HCT116 (cell line): ENCODE data around the gene SRGAP3. TPM values are rescaled to one million over a fixed set of nuclear protein-coding genes. Genes with fewer than 3 reads are reported as not detected.

Source experiments
- ATAC-seq: fragments of 200-7000 bp; cut with Tn5 transposase; 2 replicates; pipeline ENCODE4 v1.9.1; 2020; ENCODE audit warnings: mild to moderate bottlenecking, moderate library complexity
- BruUV-seq: library from RNA; stranded (reverse); fragments of 400-500 nt; replicated peaks from 2 replicates; lab custom pipeline; 2021; lab: Mats Ljungman, UMichigan
- CTCF ChIA-PET: fragments of 300-600 bp; sonication (Branson Sonifier 250); formaldehyde crosslinking; loops from one replicate; lab custom pipeline; 2021; ENCODE audit warnings: antibody characterized with exemption; lab: Charles Lee
- POLR2A ChIA-PET: fragments of 300-600, 350-600 bp; sonication (Branson Sonifier 250); formaldehyde crosslinking; loops from one replicate; lab custom pipeline; 2021; ENCODE audit warnings: antibody characterized with exemption; lab: Charles Lee
- RAD21 ChIA-PET, 2 experiments: fragments of 300-600 bp; sonication (Branson Sonifier 250); formaldehyde crosslinking; loops; one replicate each; lab custom pipeline; 2023; ENCODE audit warnings: low total read pairs in 2 of 2; ENCODE audit not compliant: uncharacterized antibody in 2 of 2, unreplicated experiment in 2 of 2, low non-redundant PET in 1 of 2; lab: Charles Lee
- DNase-seq: peaks from one replicate; pipeline ENCODE4 v3.0.0-alpha.2; 2010; ENCODE audit warnings: low read depth, low spot score
- H2AFZ ChIP-seq: fragments of 200-600 bp; shearing (Covaris generic), sonication (generic); 2 replicates; pipeline ENCODE4 v1.6.1; 2017; ENCODE audit warnings: low read depth, mixed run types, mixed read lengths, antibody characterized with exemption, low read length; ENCODE audit not compliant: poor library complexity, severe bottlenecking
- H3K27ac ChIP-seq: 2 replicates; pipeline ENCODE4 v1.5.1; 2012; ENCODE audit warnings: low read depth, low read length
- H3K27me3 ChIP-seq: fragments of 200-600 bp; sonication (generic); 2 replicates; pipeline ENCODE4 v1.6.1; 2016; ENCODE audit warnings: mixed run types, low read length, mixed read lengths; ENCODE audit not compliant: insufficient read depth
- H3K36me3 ChIP-seq, 2 experiments: fragments of 200-500 bp in 1 of 2; fragments of 200-600 bp in 1 of 2; sonication (Bioruptor generic) in 1 of 2; sonication (generic) in 1 of 2; 2 replicates each; pipeline versions ENCODE4 v1.5.1 to v1.6.1; 2014 to 2016; ENCODE audit warnings: low read length in 2 of 2, inconsistent platforms in 1 of 2, mixed read lengths in 1 of 2, mixed run types in 1 of 2; ENCODE audit not compliant: insufficient read depth in 2 of 2, control insufficient read depth in 1 of 2
- H3K4me1 ChIP-seq, 2 experiments: fragments of 200-600 bp in 1 of 2; sonication (generic) in 1 of 2; 2 replicates each; pipeline versions ENCODE4 v1.5.1 to v1.6.1; 2012 to 2017; ENCODE audit warnings: low read length in 2 of 2, inconsistent platforms in 1 of 2, mild to moderate bottlenecking in 1 of 2, mixed read lengths in 1 of 2, mixed run types in 1 of 2, moderate library complexity in 1 of 2; ENCODE audit not compliant: insufficient read depth in 2 of 2, control insufficient read depth in 1 of 2
- H3K4me2 ChIP-seq: fragments of 200-600 bp; sonication (generic); 2 replicates; pipeline ENCODE4 v1.6.1; 2017; ENCODE audit warnings: mixed run types, low read length, mixed read lengths
- H3K4me3 ChIP-seq, 2 experiments: fragments of 200-600 bp in 1 of 2; sonication (generic) in 1 of 2; replicated peaks in 1 of 2; 2 replicates each; pipeline ENCODE4 v1.5.1; 2011 to 2016; ENCODE audit warnings: low read length in 2 of 2, control low read depth in 1 of 2, low read depth in 1 of 2, mild to moderate bottlenecking in 1 of 2, mixed read lengths in 1 of 2, mixed run types in 1 of 2
- H3K79me2 ChIP-seq: fragments of 200-600 bp; sonication (generic); 2 replicates; pipeline ENCODE4 v1.6.1; 2017; ENCODE audit warnings: mild to moderate bottlenecking, mixed run types, low read length, moderate library complexity, mixed read lengths; ENCODE audit not compliant: insufficient read depth
- H3K9ac ChIP-seq: fragments of 200-600 bp; sonication (generic); 2 replicates; pipeline ENCODE4 v1.6.1; 2016; ENCODE audit warnings: low read length, mixed read lengths
- H3K9me2 ChIP-seq: fragments of 200-600 bp; sonication (generic), shearing (Covaris generic); 2 replicates; pipeline ENCODE4 v1.6.1; 2017; ENCODE audit warnings: mixed run types, mild to moderate bottlenecking, moderate library complexity; ENCODE audit not compliant: insufficient read depth
- H3K9me3 ChIP-seq, 2 experiments: fragments of 200-500 bp in 1 of 2; fragments of 200-600 bp in 1 of 2; sonication (Bioruptor generic) in 1 of 2; sonication (generic) in 1 of 2; 2 replicates each; pipeline ENCODE4 v1.6.1; 2014 to 2017; ENCODE audit warnings: low read length in 2 of 2, mixed read lengths in 2 of 2, inconsistent platforms in 1 of 2, low read depth in 1 of 2, mild to moderate bottlenecking in 1 of 2, mixed run types in 1 of 2, moderate library complexity in 1 of 2; ENCODE audit not compliant: control insufficient read depth in 1 of 2, insufficient read depth in 1 of 2
- H4K20me1 ChIP-seq: fragments of 200-600 bp; sonication (generic), shearing (Covaris generic); 2 replicates; pipeline ENCODE4 v1.6.1; 2017; ENCODE audit warnings: mixed run types, mild to moderate bottlenecking, moderate library complexity; ENCODE audit not compliant: insufficient read depth
- CBX3 ChIP-seq: IDR thresholded peaks from 2 replicates; pipeline ENCODE4 v1.6.1; 2012; ENCODE audit warnings: low read depth
- EGR1 ChIP-seq: IDR thresholded peaks from 2 replicates; pipeline ENCODE4 v1.6.1; 2012; ENCODE audit warnings: low read depth
- ELF1 ChIP-seq: IDR thresholded peaks from 2 replicates; pipeline ENCODE4 v1.6.1; 2012; ENCODE audit warnings: low read depth, borderline replicate concordance
- EZH2 ChIP-seq: fragments of 200-600 bp; sonication (generic); IDR thresholded peaks from 2 replicates; pipeline ENCODE4 v1.6.1; 2017; ENCODE audit warnings: antibody characterized with exemption, mixed run types
- EZH2phosphoT487 ChIP-seq: fragments of 200-600 bp; IDR thresholded peaks from 2 replicates; pipeline ENCODE4 v1.6.1; 2018; ENCODE audit warnings: antibody characterized with exemption, borderline replicate concordance
- FOSL1 ChIP-seq: IDR thresholded peaks from 2 replicates; pipeline ENCODE4 v1.6.1; 2012; ENCODE audit warnings: low read depth
- JUND ChIP-seq: IDR thresholded peaks from 2 replicates; pipeline ENCODE4 v1.6.1; 2012
- MAX ChIP-seq: IDR thresholded peaks from 2 replicates; pipeline ENCODE4 v1.6.1; 2012
- POLR2A ChIP-seq: IDR thresholded peaks from 2 replicates; pipeline ENCODE4 v1.7.0; 2011; ENCODE audit warnings: borderline replicate concordance; ENCODE audit not compliant: insufficient read depth, insufficient read length; ENCODE audit errors: extremely low read depth
- POLR2AphosphoS5 ChIP-seq: IDR thresholded peaks from 2 replicates; pipeline ENCODE4 v1.6.1; 2011; ENCODE audit warnings: mild to moderate bottlenecking, low read depth, low read length, moderate library complexity
- RAD21 ChIP-seq: IDR thresholded peaks from 2 replicates; pipeline ENCODE4 v1.6.1; 2012; ENCODE audit warnings: low read depth, mild to moderate bottlenecking
- SP1 ChIP-seq: IDR thresholded peaks from 2 replicates; pipeline ENCODE4 v1.6.1; 2012; ENCODE audit warnings: low read depth
- TCF7L2 ChIP-seq: IDR thresholded peaks from 2 replicates; pipeline ENCODE4 v1.7.0; 2011; ENCODE audit warnings: borderline replicate concordance, inconsistent platforms; ENCODE audit not compliant: insufficient read depth, insufficient read length; ENCODE audit errors: extremely low read depth
- ZFX ChIP-seq: fragments of 450-650 bp; IDR thresholded peaks from 2 replicates; pipeline ENCODE4 v1.6.1; 2017
- ZNF274 ChIP-seq: fragments of 200-500 bp; sonication (Bioruptor generic); IDR thresholded peaks from 2 replicates; pipeline ENCODE4 v1.6.1; 2014; ENCODE audit warnings: mild to moderate bottlenecking, low read depth, low read length, inconsistent platforms
- intact Hi-C: fragments of 100-400 bp; cut with micrococcal nuclease; formaldehyde crosslinking; loops from 2 replicates; pipeline ENCODE4 v1.10.0; 2022
- total RNA-seq: library from RNA; stranded (reverse); gene quantifications from one replicate; pipeline ENCODE4 v1.2.1, GENCODE V29; 2021; ENCODE audit not compliant: unreplicated experiment
- TF ChIP-seq, protein P1 (sequence below): IDR thresholded peaks from 2 replicates; pipeline ENCODE4 v1.6.1; 2012; ENCODE audit warnings: low read depth

The SRGAP3 gene
- total RNA-seq, 1 experiment from 2014 or later, result 8.3 TPM

GRCh38 chr3:9151240-9151639 is 98.2 kb downstream of the SRGAP3 start:
- Histone ChIP-seq H3K4me1 (peaks cover 0 to 19% of the 10 kb centered on the region in 2 experiments; a peak in 2 of 4 replicates), H4K20me1 (no peaks in the 10 kb centered on the region), H3K79me2 (no peaks in the 10 kb centered on the region), H2AFZ (no peak overlapping the region), H3K9me3 (no peaks in the 10 kb centered on the region), H3K4me2 (peak overlapping the region; percentile 24; the same call in 1 of the 2 replicates), H3K27ac (no peak overlapping the region), H3K4me3 (no peak overlapping the region), H3K9ac (no peak overlapping the region), H3K27me3 (no peaks in the 10 kb centered on the region), H3K9me2 (no peaks in the 10 kb centered on the region), H3K36me3 (no peaks in the 10 kb centered on the region)
- RAD21 ChIA-PET, result no interaction called here
- POLR2A ChIA-PET, result no interaction called here
- no peak for TF ChIP-seq POLR2A
- TF ChIP-seq POLR2AphosphoS5, result no peak
- TF ChIP-seq, protein P1, sequence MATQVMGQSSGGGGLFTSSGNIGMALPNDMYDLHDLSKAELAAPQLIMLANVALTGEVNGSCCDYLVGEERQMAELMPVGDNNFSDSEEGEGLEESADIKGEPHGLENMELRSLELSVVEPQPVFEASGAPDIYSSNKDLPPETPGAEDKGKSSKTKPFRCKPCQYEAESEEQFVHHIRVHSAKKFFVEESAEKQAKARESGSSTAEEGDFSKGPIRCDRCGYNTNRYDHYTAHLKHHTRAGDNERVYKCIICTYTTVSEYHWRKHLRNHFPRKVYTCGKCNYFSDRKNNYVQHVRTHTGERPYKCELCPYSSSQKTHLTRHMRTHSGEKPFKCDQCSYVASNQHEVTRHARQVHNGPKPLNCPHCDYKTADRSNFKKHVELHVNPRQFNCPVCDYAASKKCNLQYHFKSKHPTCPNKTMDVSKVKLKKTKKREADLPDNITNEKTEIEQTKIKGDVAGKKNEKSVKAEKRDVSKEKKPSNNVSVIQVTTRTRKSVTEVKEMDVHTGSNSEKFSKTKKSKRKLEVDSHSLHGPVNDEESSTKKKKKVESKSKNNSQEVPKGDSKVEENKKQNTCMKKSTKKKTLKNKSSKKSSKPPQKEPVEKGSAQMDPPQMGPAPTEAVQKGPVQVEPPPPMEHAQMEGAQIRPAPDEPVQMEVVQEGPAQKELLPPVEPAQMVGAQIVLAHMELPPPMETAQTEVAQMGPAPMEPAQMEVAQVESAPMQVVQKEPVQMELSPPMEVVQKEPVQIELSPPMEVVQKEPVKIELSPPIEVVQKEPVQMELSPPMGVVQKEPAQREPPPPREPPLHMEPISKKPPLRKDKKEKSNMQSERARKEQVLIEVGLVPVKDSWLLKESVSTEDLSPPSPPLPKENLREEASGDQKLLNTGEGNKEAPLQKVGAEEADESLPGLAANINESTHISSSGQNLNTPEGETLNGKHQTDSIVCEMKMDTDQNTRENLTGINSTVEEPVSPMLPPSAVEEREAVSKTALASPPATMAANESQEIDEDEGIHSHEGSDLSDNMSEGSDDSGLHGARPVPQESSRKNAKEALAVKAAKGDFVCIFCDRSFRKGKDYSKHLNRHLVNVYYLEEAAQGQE, result no peak
- BruUV-seq, result no TSS peak
- DNase-seq, result no peak
- intact Hi-C loops, result no loop called here
- CTCF ChIA-PET, result no interaction called here
- ATAC-seq, result no peak; the same call in 1 of the 2 replicates

GRCh38 chr3:9149566-9149965 is 99.9 kb downstream of the SRGAP3 start:
- CTCF ChIA-PET, result no interaction called here
- Histone ChIP-seq H3K9me2 (no peaks in the 10 kb centered on the region), H2AFZ (no peak overlapping the region), H3K4me3 (no peak overlapping the region), H3K27me3 (no peaks in the 10 kb centered on the region), H3K9ac (no peak overlapping the region), H3K9me3 (no peaks in the 10 kb centered on the region), H3K79me2 (no peaks in the 10 kb centered on the region), H3K4me2 (no peak overlapping the region), H4K20me1 (no peaks in the 10 kb centered on the region), H3K27ac (no peak overlapping the region), H3K4me1 (peaks cover 0 to 19% of the 10 kb centered on the region in 2 experiments; a peak in 2 of 4 replicates), H3K36me3 (no peaks in the 10 kb centered on the region)
- intact Hi-C loops, result no loop called here
- POLR2A ChIA-PET, result no interaction called here
- 0 out of 2 replicates have a peak, but pooled peaks have one; percentile 27 for ATAC-seq
- DNase-seq, result no peak
- RAD21 ChIA-PET, result no interaction called here
- no peak for TF ChIP-seq EZH2
- TF ChIP-seq TCF7L2, result no peak
- no peak for TF ChIP-seq MAX
- no peak for TF ChIP-seq SP1
- TF ChIP-seq EGR1, result no peak
- TF ChIP-seq ZNF274, result no peak
- no peak for TF ChIP-seq FOSL1
- TF ChIP-seq ELF1, result no peak
- TF ChIP-seq CBX3, result no peak
- TF ChIP-seq ZFX, result no peak
- TF ChIP-seq RAD21, result no peak
- no peak for TF ChIP-seq JUND
- TF ChIP-seq EZH2phosphoT487, result no peak
- BruUV-seq, result no TSS peak
